Measurements from ENCODE around the gene ARHGAP24.

DNA sequence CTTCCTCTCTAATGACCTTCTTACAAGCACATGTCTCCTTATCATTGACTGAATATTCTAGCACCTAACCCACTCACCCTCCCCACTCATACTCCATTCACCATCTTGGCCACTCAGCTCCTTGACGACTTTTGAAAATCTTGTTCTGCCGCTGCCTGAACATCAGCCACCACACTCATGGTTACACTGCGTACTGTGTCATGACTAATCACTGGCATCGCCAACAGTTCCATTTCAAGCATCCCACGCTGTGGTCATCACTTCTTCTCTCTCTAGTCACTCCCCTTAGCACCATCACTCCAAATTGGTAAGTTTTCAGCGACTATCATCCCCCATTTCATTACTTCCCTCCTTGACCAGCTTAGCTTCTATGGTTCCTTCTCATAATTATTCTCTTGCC, 532.1 kb downstream of the ARHGAP24 start:
- no peak for TF ChIP-seq CTCF (IDR thresholded peaks at IDR 0.05)
- TF ChIP-seq POLR2AphosphoS5 (IDR thresholded peaks at IDR 0.05; ENCODE audit: low read depth, low read length) = no peak
